DOHH2 (cell line): ENCODE measurements around the gene C9orf50.

Source experiments
- H3F3A ChIP-seq: fragments of 200-600 bp; sonication (generic), shearing (Covaris generic); 2 replicates; pipeline ENCODE4 v1.6.0; 2016; ENCODE audit warnings: antibody characterized with exemption, mild to moderate bottlenecking; ENCODE audit not compliant: control insufficient read depth, insufficient read depth
- H3K27ac ChIP-seq: fragments of 200-600 bp; sonication (generic); 2 replicates; pipeline ENCODE4 v1.5.1; 2014; ENCODE audit warnings: low read depth, mild to moderate bottlenecking, low read length, moderate library complexity
- H3K27me3 ChIP-seq: fragments of 200-600 bp; sonication (generic); 2 replicates; pipeline ENCODE4 v1.6.1; 2014; ENCODE audit warnings: mild to moderate bottlenecking, low read length, mixed read lengths; ENCODE audit not compliant: control insufficient read depth
- H3K36me3 ChIP-seq: fragments of 200-600 bp; sonication (generic); 2 replicates; pipeline ENCODE4 v1.6.1; 2014; ENCODE audit warnings: mild to moderate bottlenecking, low read length, moderate library complexity, mixed read lengths; ENCODE audit not compliant: control insufficient read depth
- H3K4me1 ChIP-seq: fragments of 200-600 bp; sonication (generic); 2 replicates; pipeline ENCODE4 v1.6.1; 2014; ENCODE audit warnings: mild to moderate bottlenecking, low read length, mixed read lengths; ENCODE audit not compliant: control insufficient read depth
- H3K4me2 ChIP-seq: fragments of 200-600 bp; sonication (generic); 2 replicates; pipeline ENCODE4 v1.6.0; 2014; ENCODE audit warnings: mild to moderate bottlenecking, low read length, moderate library complexity
- H3K4me3 ChIP-seq: fragments of 200-600 bp; sonication (generic); 2 replicates; pipeline ENCODE4 v1.5.1; 2014; ENCODE audit warnings: mild to moderate bottlenecking, low read length, mixed read lengths
- H3K79me2 ChIP-seq: fragments of 200-600 bp; sonication (generic); 2 replicates; pipeline ENCODE4 v1.6.1; 2014; ENCODE audit warnings: mild to moderate bottlenecking, low read length, mixed read lengths; ENCODE audit not compliant: control insufficient read depth
- H3K9me2 ChIP-seq: fragments of 200-600 bp; sonication (generic); replicated peaks from 2 replicates; pipeline ENCODE4 v1.6.1; 2014; ENCODE audit warnings: mild to moderate bottlenecking, low read length, mixed read lengths; ENCODE audit not compliant: control insufficient read depth
- H3K9me3 ChIP-seq: fragments of 200-600 bp; sonication (generic); 2 replicates; pipeline ENCODE4 v1.6.1; 2014; ENCODE audit warnings: antibody characterized with exemption, low read length, mixed read lengths; ENCODE audit not compliant: control insufficient read depth, insufficient read depth
- H4K20me1 ChIP-seq: fragments of 200-600 bp; sonication (generic); 2 replicates; pipeline ENCODE4 v1.6.0; 2014; ENCODE audit warnings: low read depth, mild to moderate bottlenecking, antibody characterized with exemption, low read length, moderate library complexity; ENCODE audit not compliant: control insufficient read depth, insufficient read depth
- EZH2phosphoT487 ChIP-seq: fragments of 200-600 bp; sonication (generic); IDR thresholded peaks from 2 replicates; pipeline ENCODE4 v1.6.1; 2017; ENCODE audit warnings: borderline replicate concordance, mild to moderate bottlenecking, antibody characterized with exemption, low read length, moderate library complexity, mixed read lengths
- TF ChIP-seq, protein P1 (sequence below): fragments of 200-600 bp; sonication (generic); IDR thresholded peaks from one replicate; pipeline ENCODE4 v1.5.1; 2014; ENCODE audit warnings: antibody characterized with exemption, mild to moderate bottlenecking, low read depth, low read length; ENCODE audit not compliant: poor library complexity, severe bottlenecking

Gene C9orf50

GRCh38 chr9:129641750-129642585 is 21.1 kb upstream of the C9orf50 start, which contains the start of gene ASB6:
TSS of gene ASB6 (minus strand) at chr9:129642151. CDS start at chr9:129641999, 152 bp downstream.
- Histone ChIP-seq H3K4me1 (peaks cover 16% of the 10 kb centered on the region), H3K4me2 (peak within 1 kb of the TSS; percentile 97), H3K27me3 (no peaks in the 10 kb centered on the region), H3K4me3 (peak within 1 kb of the TSS; percentile 100), H3K27ac (no peak within 1 kb of the TSS), H3K9me2 (no peaks in the 10 kb centered on the region), H3K79me2 (peaks cover 33% of the 10 kb centered on the region), H3F3A (peaks cover 4% of the 10 kb centered on the region; the same call in 1 of the 2 replicates), H3K36me3 (peaks cover 30% of the 10 kb centered on the region), H4K20me1 (0 out of 2 replicates have a peak, but pooled peaks cover 17% of the 10 kb centered on the region), H3K9me3 (no peaks in the 10 kb centered on the region)
- no peak for TF ChIP-seq EZH2phosphoT487
- TF ChIP-seq, protein P1, sequence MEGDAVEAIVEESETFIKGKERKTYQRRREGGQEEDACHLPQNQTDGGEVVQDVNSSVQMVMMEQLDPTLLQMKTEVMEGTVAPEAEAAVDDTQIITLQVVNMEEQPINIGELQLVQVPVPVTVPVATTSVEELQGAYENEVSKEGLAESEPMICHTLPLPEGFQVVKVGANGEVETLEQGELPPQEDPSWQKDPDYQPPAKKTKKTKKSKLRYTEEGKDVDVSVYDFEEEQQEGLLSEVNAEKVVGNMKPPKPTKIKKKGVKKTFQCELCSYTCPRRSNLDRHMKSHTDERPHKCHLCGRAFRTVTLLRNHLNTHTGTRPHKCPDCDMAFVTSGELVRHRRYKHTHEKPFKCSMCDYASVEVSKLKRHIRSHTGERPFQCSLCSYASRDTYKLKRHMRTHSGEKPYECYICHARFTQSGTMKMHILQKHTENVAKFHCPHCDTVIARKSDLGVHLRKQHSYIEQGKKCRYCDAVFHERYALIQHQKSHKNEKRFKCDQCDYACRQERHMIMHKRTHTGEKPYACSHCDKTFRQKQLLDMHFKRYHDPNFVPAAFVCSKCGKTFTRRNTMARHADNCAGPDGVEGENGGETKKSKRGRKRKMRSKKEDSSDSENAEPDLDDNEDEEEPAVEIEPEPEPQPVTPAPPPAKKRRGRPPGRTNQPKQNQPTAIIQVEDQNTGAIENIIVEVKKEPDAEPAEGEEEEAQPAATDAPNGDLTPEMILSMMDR = peak; percentile 95

DNA sequence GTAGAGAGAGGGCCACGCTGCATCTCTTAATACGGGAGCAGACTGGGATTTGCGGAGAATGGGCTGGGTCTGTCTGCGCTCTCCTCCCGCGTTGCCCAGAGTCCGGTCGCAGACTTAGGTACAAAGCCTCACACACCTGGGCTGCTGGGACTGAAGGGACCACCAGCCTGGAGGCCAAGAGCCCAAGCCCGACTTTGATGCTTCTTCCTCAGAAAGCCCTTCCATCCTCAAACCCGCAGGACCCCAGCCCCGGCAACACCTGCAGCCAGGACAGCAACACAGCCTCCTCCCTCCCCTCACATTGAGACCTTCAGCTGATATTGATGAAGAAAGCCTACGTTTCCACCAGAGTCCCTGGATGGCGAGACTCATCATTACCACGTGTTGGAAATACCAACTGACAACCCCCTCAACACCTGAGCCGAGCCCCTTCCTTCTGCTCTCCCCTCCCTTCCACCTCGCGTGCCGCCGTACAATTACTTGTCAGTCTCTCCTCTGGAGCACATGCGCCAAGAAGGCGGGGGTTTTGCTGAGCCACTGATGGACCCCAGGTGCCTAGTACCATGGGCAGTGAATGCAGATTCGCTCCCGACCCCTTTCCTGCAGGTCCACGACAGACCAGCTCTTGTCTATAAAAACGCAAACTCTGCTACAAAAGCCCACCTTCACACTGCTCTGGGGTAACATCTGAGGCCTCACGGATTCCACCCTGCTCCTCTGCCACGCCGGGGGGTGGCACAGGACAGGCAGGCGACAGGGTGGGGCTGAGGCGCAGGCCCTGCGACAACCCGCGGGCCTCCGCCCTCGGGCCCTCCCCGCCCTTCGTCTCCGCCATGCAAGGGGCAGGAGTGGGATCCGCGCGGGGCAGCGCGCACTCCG is 20.2 kb upstream of the C9orf50 start:
- Histone ChIP-seq H3K36me3 (peaks cover 35% of the 10 kb centered on the region), H3K4me2 (peak overlapping the region; percentile 97), H3K27ac (no peak overlapping the region), H3K79me2 (peaks cover 33% of the 10 kb centered on the region), H3K4me1 (peaks cover 16% of the 10 kb centered on the region), H4K20me1 (0 out of 2 replicates have a peak, but pooled peaks cover 17% of the 10 kb centered on the region), H3F3A (peaks cover 6% of the 10 kb centered on the region; the same call in 1 of the 2 replicates), H3K27me3 (no peaks in the 10 kb centered on the region), H3K9me2 (no peaks in the 10 kb centered on the region), H3K9me3 (no peaks in the 10 kb centered on the region), H3K4me3 (peak overlapping the region; percentile 100)
- TF ChIP-seq, protein P1 = no peak
- no peak for TF ChIP-seq EZH2phosphoT487

DNA sequence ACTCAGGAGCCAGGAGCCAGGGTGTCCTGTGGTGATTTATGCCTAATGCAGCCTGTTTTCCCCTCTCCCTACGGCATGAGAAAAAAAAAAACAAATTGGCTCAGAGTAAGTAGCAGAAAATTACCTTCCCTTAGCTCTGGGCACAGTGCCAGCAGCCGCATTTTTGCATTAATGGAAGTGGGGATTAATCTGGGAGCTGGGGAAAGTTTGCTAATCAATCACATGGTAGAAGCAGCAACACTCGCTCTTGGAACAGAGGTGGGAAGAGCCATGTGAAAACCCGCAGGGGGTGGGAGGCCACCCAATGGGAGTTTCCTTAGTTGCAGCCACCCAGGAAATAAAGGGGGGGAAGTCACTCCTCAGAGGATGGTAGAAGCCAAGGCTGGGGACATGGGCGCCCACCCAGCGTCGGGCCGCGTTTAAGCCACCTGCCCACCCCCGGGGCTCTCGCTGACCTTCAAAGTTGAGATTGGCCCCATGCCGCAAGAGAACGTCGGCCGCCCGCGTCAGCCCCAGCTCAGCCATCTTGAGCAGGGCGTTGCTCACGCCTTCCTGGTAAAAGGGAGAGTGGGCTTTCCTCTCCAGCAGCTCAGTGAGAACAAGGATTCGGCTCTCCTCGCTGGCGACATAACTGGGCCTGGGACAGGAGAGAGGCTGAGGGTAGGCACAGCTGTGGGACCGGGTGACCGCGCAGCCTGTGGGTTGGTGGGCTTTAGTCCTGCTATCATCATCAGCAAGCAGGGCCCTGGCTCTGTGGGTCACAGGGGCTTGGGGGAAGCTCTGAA is 19.4 kb upstream of the C9orf50 start:
- no peak for TF ChIP-seq EZH2phosphoT487
- TF ChIP-seq, protein P1 = no peak
- Histone ChIP-seq H3K9me2 (no peaks in the 10 kb centered on the region), H3K27me3 (no peaks in the 10 kb centered on the region), H3F3A (peaks cover 6% of the 10 kb centered on the region; the same call in 1 of the 2 replicates), H3K4me1 (peaks cover 16% of the 10 kb centered on the region), H3K4me3 (peak overlapping the region; percentile 100), H3K36me3 (peaks cover 41% of the 10 kb centered on the region), H3K4me2 (peak overlapping the region; percentile 97), H3K9me3 (no peaks in the 10 kb centered on the region), H3K27ac (no peak overlapping the region), H3K79me2 (peaks cover 34% of the 10 kb centered on the region), H4K20me1 (0 out of 2 replicates have a peak, but pooled peaks cover 17% of the 10 kb centered on the region)
